ENCODE results near the gene NFKB2. TPM values are rescaled to one million over a fixed set of nuclear protein-coding genes. Genes with fewer than 3 reads are reported as not detected.

NFKB2 gene
- total and polyA plus RNA-seq, 2 experiments from 2014 or later = 5.7 to 21.5 TPM

DNA sequence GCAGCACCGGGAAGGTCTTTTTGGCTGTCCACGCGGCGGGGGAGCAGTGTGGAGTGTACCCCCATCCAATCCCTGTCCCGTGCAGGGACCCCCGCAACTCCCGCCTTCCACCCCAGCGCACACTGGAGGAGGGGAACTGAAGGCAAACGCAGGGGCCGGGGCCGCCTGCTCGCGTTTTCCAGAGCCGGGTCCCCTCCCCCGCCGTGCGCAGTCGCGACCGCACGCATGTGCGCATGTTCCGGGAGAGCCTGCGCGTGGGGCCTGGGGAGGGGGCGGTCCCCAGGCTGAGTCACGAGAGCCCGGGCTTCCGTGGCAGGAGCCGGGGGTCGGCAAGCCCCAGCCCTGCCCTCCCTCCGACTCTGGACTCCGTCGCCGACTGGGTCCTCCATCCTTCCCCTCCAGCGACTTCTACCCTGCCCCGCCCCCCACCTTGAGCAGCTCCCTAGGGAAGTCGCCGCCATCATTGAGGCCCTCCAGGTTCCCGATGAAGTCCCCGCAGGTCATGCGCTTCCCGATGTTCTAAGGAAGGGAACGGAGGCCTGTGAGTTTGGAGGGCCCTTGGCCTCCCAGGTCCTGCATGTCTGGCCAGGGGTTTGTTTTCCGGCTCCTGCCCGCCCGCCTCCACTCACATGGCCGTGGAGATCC, 15.0 kb downstream of the NFKB2 start:
- peak overlapping the region; percentile 69 for H3K4me2 ChIP-seq (ENCODE audit: unreplicated experiment)
- H3F3A ChIP-seq (ENCODE audit: insufficient read depth) = no peaks in the 10 kb centered on the region
- TF ChIP-seq EZH2phosphoT487 (IDR thresholded peaks at IDR 0.05; ENCODE audit: insufficient read depth, low read depth) (0 out of 2 replicates have a peak, but pooled peaks have one; percentile 5), EZH2 (IDR thresholded peaks at IDR 0.05; ENCODE audit: insufficient read depth, poor library complexity, severe bottlenecking) (no peak)
- H3K79me2 ChIP-seq (ENCODE audit: insufficient read depth) = no peaks in the 10 kb centered on the region
- H2AFZ ChIP-seq = peak overlapping the region; percentile 59
- peaks cover 16% of the 10 kb centered on the region for H3K27me3 ChIP-seq (replicated peaks; ENCODE audit: insufficient read depth)
- peak overlapping the region; percentile 43; the same call in 1 of the 2 replicates for H3K9ac ChIP-seq
- H3K9me2 ChIP-seq (ENCODE audit: insufficient read depth) = no peaks in the 10 kb centered on the region
- no peaks in the 10 kb centered on the region for H3K4me1 ChIP-seq (ENCODE audit: insufficient read depth)
- DNase-seq = peak; percentile 31
- no peaks in the 10 kb centered on the region for H3K9me3 ChIP-seq (ENCODE audit: low read depth)
- in situ Hi-C loops (cut with MboI) = no loop called here
- H4K20me1 ChIP-seq (ENCODE audit: insufficient read depth) = no peaks in the 10 kb centered on the region
- peak overlapping the region; percentile 62 for H3K4me3 ChIP-seq
- no peak overlapping the region for H3K27ac ChIP-seq
- 1 to 4% methylated on average over 34 to 47 of the region's 48 CpGs for WGBS, 2 experiments (ENCODE audit: low coverage in 1 of 2, low lambda C conversion rate in 2 of 2, missing lambda C conversion rate in 2 of 2)
- no peaks in the 10 kb centered on the region for H3K36me3 ChIP-seq (ENCODE audit: low read depth)

GRCh38 chr10:102411341-102412255, 16.1 kb downstream of the NFKB2 start:
- DNase-seq = no peak

DNA sequence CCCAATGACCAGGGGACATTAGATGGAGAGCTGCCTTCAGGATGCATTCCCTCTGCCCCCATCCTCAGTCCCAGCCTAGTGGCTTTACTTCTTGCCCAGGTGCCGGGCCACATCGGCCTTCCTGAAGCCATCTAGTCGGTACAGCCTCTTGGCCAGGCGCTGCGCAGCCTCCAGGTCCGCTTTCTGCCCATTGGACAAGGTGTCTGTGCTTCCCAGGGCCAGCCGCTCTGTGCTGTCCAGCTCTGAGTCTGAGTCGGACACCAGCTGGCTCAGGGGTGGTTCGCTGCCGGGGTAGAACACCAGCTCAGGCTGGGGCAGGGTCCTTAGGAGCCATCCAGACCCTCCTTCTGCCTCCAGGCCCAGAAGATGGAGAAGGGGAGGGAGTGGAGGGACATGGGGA, 16.8 kb downstream of the NFKB2 start:
- Histone ChIP-seq H3K27ac (no peak overlapping the region), H3K79me2 (ENCODE audit: insufficient read depth) (no peaks in the 10 kb centered on the region), H3K4me2 (ENCODE audit: unreplicated experiment) (no peak overlapping the region), H3K4me1 (ENCODE audit: insufficient read depth) (no peaks in the 10 kb centered on the region), H3F3A (ENCODE audit: insufficient read depth) (no peaks in the 10 kb centered on the region), H3K4me3 (no peak overlapping the region), H3K9me2 (ENCODE audit: insufficient read depth) (no peaks in the 10 kb centered on the region), H4K20me1 (ENCODE audit: insufficient read depth) (no peaks in the 10 kb centered on the region), H3K9ac (no peak overlapping the region), H3K36me3 (ENCODE audit: low read depth) (no peaks in the 10 kb centered on the region), H3K27me3 (replicated peaks; ENCODE audit: insufficient read depth) (peaks cover 16% of the 10 kb centered on the region), H2AFZ (no peak overlapping the region), H3K9me3 (ENCODE audit: low read depth) (no peaks in the 10 kb centered on the region)
- in situ Hi-C loops (cut with MboI) = no loop called here
- TF ChIP-seq EZH2phosphoT487 (IDR thresholded peaks at IDR 0.05; ENCODE audit: insufficient read depth, low read depth) (no peak), EZH2 (IDR thresholded peaks at IDR 0.05; ENCODE audit: insufficient read depth, poor library complexity, severe bottlenecking) (no peak)
- WGBS, 2 experiments (ENCODE audit: low coverage in 1 of 2, low lambda C conversion rate in 2 of 2, missing lambda C conversion rate in 2 of 2) = 72 to 77% methylated on average over 10 of the region's 10 CpGs
- no peak for DNase-seq

More at GRCh38 chr10:102411341-102412255, 16.1 kb downstream of the NFKB2 start:
- Histone ChIP-seq H3K27ac (no peak overlapping the region), H3K27me3 (replicated peaks; ENCODE audit: insufficient read depth) (peaks cover 16% of the 10 kb centered on the region), H2AFZ (no peak overlapping the region), H3K4me2 (ENCODE audit: unreplicated experiment) (no peak overlapping the region), H3K4me3 (no peak overlapping the region), H3F3A (ENCODE audit: insufficient read depth) (no peaks in the 10 kb centered on the region), H3K4me1 (ENCODE audit: insufficient read depth) (no peaks in the 10 kb centered on the region), H3K36me3 (ENCODE audit: low read depth) (no peaks in the 10 kb centered on the region), H3K9me2 (ENCODE audit: insufficient read depth) (no peaks in the 10 kb centered on the region), H3K9me3 (ENCODE audit: low read depth) (no peaks in the 10 kb centered on the region), H3K79me2 (ENCODE audit: insufficient read depth) (no peaks in the 10 kb centered on the region), H4K20me1 (ENCODE audit: insufficient read depth) (no peaks in the 10 kb centered on the region), H3K9ac (no peak overlapping the region)
- 74 to 80% methylated on average over 12 to 14 of the region's 14 CpGs for WGBS, 2 experiments (ENCODE audit: low coverage in 1 of 2, low lambda C conversion rate in 2 of 2, missing lambda C conversion rate in 2 of 2)
- in situ Hi-C loops (cut with MboI) = no loop called here
- TF ChIP-seq EZH2phosphoT487 (IDR thresholded peaks at IDR 0.05; ENCODE audit: insufficient read depth, low read depth) = no peak
- TF ChIP-seq EZH2 (IDR thresholded peaks at IDR 0.05; ENCODE audit: insufficient read depth, poor library complexity, severe bottlenecking) = no peak

DNA sequence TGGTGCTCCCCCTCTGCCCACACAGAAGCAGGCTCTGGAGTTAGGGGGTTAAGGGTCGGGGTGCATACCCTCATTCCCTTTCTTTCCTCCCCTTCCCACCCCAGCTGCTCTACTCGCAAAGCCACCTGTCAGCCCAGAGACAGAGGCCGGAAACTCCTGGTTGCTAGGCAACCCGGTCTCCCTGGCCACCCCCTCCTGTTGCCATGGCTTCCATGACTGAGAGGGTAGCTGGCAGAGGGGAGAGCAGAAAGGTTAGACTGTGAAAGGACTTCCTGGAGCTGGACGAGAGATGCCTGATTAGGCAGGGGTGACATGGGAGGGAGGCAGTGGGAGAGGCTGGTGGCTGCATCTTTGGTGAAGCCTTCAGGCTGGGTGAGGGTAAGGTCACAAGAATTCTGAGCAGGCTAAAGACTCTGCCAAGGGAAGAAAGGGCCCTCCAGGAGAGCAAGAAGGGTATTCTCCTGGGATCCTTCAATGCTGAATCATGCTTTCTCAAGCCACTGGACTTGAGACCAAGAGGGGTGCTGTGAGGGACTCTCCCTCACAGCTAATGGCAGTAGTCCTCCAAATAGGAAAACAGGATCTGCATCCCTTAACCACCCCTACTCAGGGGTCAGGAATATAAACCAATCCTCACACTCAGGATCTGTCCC, 17.7 kb downstream of the NFKB2 start:
- Histone ChIP-seq H2AFZ (no peak overlapping the region), H3K27ac (no peak overlapping the region), H3K9me2 (ENCODE audit: insufficient read depth) (no peaks in the 10 kb centered on the region), H3K9ac (no peak overlapping the region), H4K20me1 (ENCODE audit: insufficient read depth) (no peaks in the 10 kb centered on the region), H3K4me3 (no peak overlapping the region), H3F3A (ENCODE audit: insufficient read depth) (no peaks in the 10 kb centered on the region), H3K36me3 (ENCODE audit: low read depth) (no peaks in the 10 kb centered on the region), H3K9me3 (ENCODE audit: low read depth) (no peaks in the 10 kb centered on the region), H3K79me2 (ENCODE audit: insufficient read depth) (no peaks in the 10 kb centered on the region), H3K4me1 (ENCODE audit: insufficient read depth) (no peaks in the 10 kb centered on the region), H3K27me3 (replicated peaks; ENCODE audit: insufficient read depth) (peaks cover 16% of the 10 kb centered on the region), H3K4me2 (ENCODE audit: unreplicated experiment) (no peak overlapping the region)
- TF ChIP-seq EZH2phosphoT487 (IDR thresholded peaks at IDR 0.05; ENCODE audit: insufficient read depth, low read depth) = no peak
- no peak for TF ChIP-seq EZH2 (IDR thresholded peaks at IDR 0.05; ENCODE audit: insufficient read depth, poor library complexity, severe bottlenecking)
- DNase-seq = peak; percentile 41
- in situ Hi-C loops (cut with MboI) = no loop called here
- WGBS, 2 experiments (ENCODE audit: low coverage in 1 of 2, low lambda C conversion rate in 2 of 2, missing lambda C conversion rate in 2 of 2) = 3% methylated on average over 5 of the region's 5 CpGs
